ENCODE measurements around the gene TM4SF1. TPM values are rescaled to one million over a fixed set of nuclear protein-coding genes. Genes with fewer than 3 reads are reported as not detected.
A peak's percentile ranks its signal among the peaks of the same experiment; 100 is the strongest.

The TM4SF1 gene
- 810 and 812 TPM in 2 replicates for total RNA-seq

- peak; percentile 99 for DNase-seq (ENCODE audit: extremely low read depth, low read depth, low spot score)
These were observed at the start of gene TM4SF1 for GRCh38 chr3:149377408-149378364. TSS of gene TM4SF1 (minus strand) at chr3:149377649. CDS start at chr3:149377547, 102 bp downstream.

GRCh38 chr3:149426325-149426724 lies 48.9 kb upstream of the TM4SF1 start:
- no peak for DNase-seq (ENCODE audit: extremely low read depth, low read depth, low spot score)

GRCh38 chr3:149424918-149425317 lies 47.5 kb upstream of the TM4SF1 start:
- DNase-seq (ENCODE audit: extremely low read depth, low read depth, low spot score) = no peak

GRCh38 chr3:149421764-149422163 lies 44.3 kb upstream of the TM4SF1 start:
- no peak for DNase-seq (ENCODE audit: extremely low read depth, low read depth, low spot score)

- DNase-seq (ENCODE audit: extremely low read depth, low read depth, low spot score) = no peak
These were observed 42.4 kb upstream of the TM4SF1 start for GRCh38 chr3:149419816-149420215.

- DNase-seq (ENCODE audit: extremely low read depth, low read depth, low spot score) = no peak
These were observed 40.3 kb upstream of the TM4SF1 start for GRCh38 chr3:149417727-149418126.

GRCh38 chr3:149417174-149417573 lies 39.7 kb upstream of the TM4SF1 start:
- DNase-seq (ENCODE audit: extremely low read depth, low read depth, low spot score) = no peak

- DNase-seq (ENCODE audit: extremely low read depth, low read depth, low spot score) = no peak
These were observed 38.0 kb upstream of the TM4SF1 start for GRCh38 chr3:149415484-149415883.

GRCh38 chr3:149414557-149415231 lies 37.2 kb upstream of the TM4SF1 start:
- DNase-seq (ENCODE audit: extremely low read depth, low read depth, low spot score) = no peak

GRCh38 chr3:149411583-149411982 lies 34.1 kb upstream of the TM4SF1 start:
- no peak for DNase-seq (ENCODE audit: extremely low read depth, low read depth, low spot score)

GRCh38 chr3:149409351-149409750 lies 31.9 kb upstream of the TM4SF1 start:
- no peak for DNase-seq (ENCODE audit: extremely low read depth, low read depth, low spot score)

GRCh38 chr3:149407898-149408297 lies 30.4 kb upstream of the TM4SF1 start:
- no peak for DNase-seq (ENCODE audit: extremely low read depth, low read depth, low spot score)

- DNase-seq (ENCODE audit: extremely low read depth, low read depth, low spot score) = no peak
These were observed 28.8 kb upstream of the TM4SF1 start for GRCh38 chr3:149406244-149406752.

GRCh38 chr3:149403443-149403842 lies 26.0 kb upstream of the TM4SF1 start:
- no peak for DNase-seq (ENCODE audit: extremely low read depth, low read depth, low spot score)

- no peak for DNase-seq (ENCODE audit: extremely low read depth, low read depth, low spot score)
These were observed 25.0 kb upstream of the TM4SF1 start for GRCh38 chr3:149402481-149402880.

- no peak for DNase-seq (ENCODE audit: extremely low read depth, low read depth, low spot score)
These were observed 24.5 kb upstream of the TM4SF1 start for GRCh38 chr3:149401926-149402310.

GRCh38 chr3:149401212-149401925 lies 23.9 kb upstream of the TM4SF1 start:
- no peak for DNase-seq (ENCODE audit: extremely low read depth, low read depth, low spot score)

GRCh38 chr3:149400645-149401044 lies 23.2 kb upstream of the TM4SF1 start:
- no peak for DNase-seq (ENCODE audit: extremely low read depth, low read depth, low spot score)

- no peak for DNase-seq (ENCODE audit: extremely low read depth, low read depth, low spot score)
These were observed 20.8 kb upstream of the TM4SF1 start for GRCh38 chr3:149398296-149398695.

GRCh38 chr3:149397528-149397927 lies 20.1 kb upstream of the TM4SF1 start:
- no peak for DNase-seq (ENCODE audit: extremely low read depth, low read depth, low spot score)

- DNase-seq (ENCODE audit: extremely low read depth, low read depth, low spot score) = no peak
These were observed 19.0 kb upstream of the TM4SF1 start for GRCh38 chr3:149396476-149396875.

All from glomerular endothelial cell (primary cell).